ENCODE measurements around the gene NANOS2. TPM values are rescaled to one million over a fixed set of nuclear protein-coding genes. Genes with fewer than 3 reads are reported as not detected.

Gene NANOS2
- total and polyA plus RNA-seq, 9 of the 15 experiments (the other 6 are each of a cell fraction or from before 2014, with no cell fraction given): not detected

- TF ChIP-seq ZMIZ1 (IDR thresholded peaks at IDR 0.05; ENCODE audit: low read depth in 2 of 2, low read length in 2 of 2) (0 out of 4 replicates have a peak, but pooled peaks have one; percentile 26 to 34), ZNF217 (CRISPR knock-in tag; IDR thresholded peaks at IDR 0.05) (no peak), SP2 (IDR thresholded peaks at IDR 0.05; ENCODE audit: extremely low read depth, low read depth, low read length, poor library complexity, severe bottlenecking) (no peak), ID3 (CRISPR knock-in tag; IDR thresholded peaks at IDR 0.05) (no peak), ID3 (tag; IDR thresholded peaks at IDR 0.05) (peak; percentile 87), E4F1 (CRISPR knock-in tag; IDR thresholded peaks at IDR 0.05; ENCODE audit: borderline replicate concordance) (no peak), HCFC1 (IDR thresholded peaks at IDR 0.05; ENCODE audit: low read depth, low read length) (peak; percentile 67), ETS2 (tag; IDR thresholded peaks at IDR 0.05; ENCODE audit: borderline replicate concordance, poor library complexity, severe bottlenecking) (no peak), THRA (IDR thresholded peaks at IDR 0.05) (no peak), TFE3 (CRISPR knock-in tag; IDR thresholded peaks at IDR 0.05) (no peak), TCF3 (CRISPR knock-in tag; IDR thresholded peaks at IDR 0.05) (no peak), E2F1 (CRISPR knock-in tag; IDR thresholded peaks at IDR 0.05) (no peak; the same call in 1 of the 2 replicates), KLF16 (IDR thresholded peaks at IDR 0.05) (peak; percentile 56; the same call in 1 of the 2 replicates)
These were observed 31.7 kb downstream of the NANOS2 start (continued) for GRCh38 chr19:45882652-45883585.

Measured in K562 (cell line).